IMR-90 (cell line): ENCODE measurements around the gene KLF16. TPM values are rescaled to one million over a fixed set of nuclear protein-coding genes. Genes with fewer than 3 reads are reported as not detected.
A peak's percentile ranks its signal among the peaks of the same experiment; 100 is the strongest.
"Not testable (repeated sequence)": the region's sequence is repeated elsewhere in the genome, so short reads cannot be mapped to it uniquely, and the experiment has no call there.

Experiments used
- ATAC-seq: fragments of 200-7000 bp; cut with Tn5 transposase; 2 replicates; pipeline ENCODE4 v1.9.1; 2020; ENCODE audit warnings: low read depth, mild to moderate bottlenecking, moderate library complexity
- BruUV-seq: library from RNA; stranded (reverse); fragments of 400-500 nt; replicated peaks from 2 replicates; lab custom pipeline; 2021; lab: Mats Ljungman, UMichigan
- CTCF ChIA-PET: fragments of 300-600 bp; formaldehyde crosslinking; extraction: SDS; loops from one replicate; lab custom pipeline; 2021; ENCODE audit warnings: antibody characterized with exemption; lab: Yijun Ruan, JAX
- POLR2A ChIA-PET: fragments of 300-600 bp; sonication (Branson Sonifier 250); formaldehyde crosslinking; loops from one replicate; lab custom pipeline; 2022; ENCODE audit warnings: antibody characterized with exemption; ENCODE audit not compliant: unreplicated experiment; lab: Charles Lee
- DNase-seq: peaks from one replicate; pipeline ENCODE4 v3.0.0; 2013
- H2AFZ ChIP-seq: replicated peaks from 2 replicates; pipeline ENCODE3; 2013; ENCODE audit warnings: low read length, mild to moderate bottlenecking; ENCODE audit not compliant: poor library complexity
- H2AK5ac ChIP-seq: 2 replicates; pipeline ENCODE4 v1.6.1; 2013; ENCODE audit warnings: low read depth, low read length, inconsistent platforms
- H2AK9ac ChIP-seq: replicated peaks from 2 replicates; pipeline ENCODE3; 2013; ENCODE audit warnings: mild to moderate bottlenecking, low read depth, low read length, moderate library complexity; ENCODE audit not compliant: poor library complexity
- H2BK120ac ChIP-seq: 2 replicates; pipeline ENCODE4 v1.6.1; 2013; ENCODE audit warnings: low read depth, low read length, inconsistent platforms
- H2BK15ac ChIP-seq: 3 replicates; pipeline ENCODE4 v1.6.1; 2013; ENCODE audit warnings: low read depth, low read length, inconsistent platforms
- H2BK20ac ChIP-seq: 2 replicates; pipeline ENCODE4 v1.6.1; 2013; ENCODE audit warnings: low read depth, mild to moderate bottlenecking, inconsistent platforms, low read length, moderate library complexity
- H2BK5ac ChIP-seq: 2 replicates; pipeline ENCODE4 v1.6.1; 2013; ENCODE audit warnings: mild to moderate bottlenecking, low read depth, low read length, inconsistent platforms; ENCODE audit not compliant: poor library complexity, severe bottlenecking
- H3K14ac ChIP-seq: replicated peaks from 2 replicates; pipeline ENCODE4 v1.6.1; 2013; ENCODE audit warnings: low read depth, low read length, inconsistent platforms
- H3K18ac ChIP-seq: 2 replicates; pipeline ENCODE4 v1.6.1; 2013; ENCODE audit warnings: low read depth, low read length, control low read depth
- H3K23ac ChIP-seq: 2 replicates; pipeline ENCODE4 v1.6.1; 2013; ENCODE audit warnings: low read depth, low read length, inconsistent platforms
- H3K27ac ChIP-seq: 2 replicates; pipeline ENCODE4 v1.5.1; 2013; ENCODE audit warnings: mild to moderate bottlenecking, control low read depth, low read length; ENCODE audit not compliant: insufficient read depth
- H3K27me3 ChIP-seq: 2 replicates; pipeline ENCODE4 v1.6.1; 2013; ENCODE audit warnings: low read length; ENCODE audit not compliant: control insufficient read depth, insufficient read depth
- H3K36me3 ChIP-seq: 2 replicates; pipeline ENCODE4 v1.6.1; 2013; ENCODE audit warnings: low read length, mixed read lengths; ENCODE audit not compliant: control insufficient read depth, insufficient read depth
- H3K4ac ChIP-seq: 2 replicates; pipeline ENCODE4 v1.6.1; 2013; ENCODE audit warnings: low read depth, low read length, inconsistent platforms
- H3K4me1 ChIP-seq: 2 replicates; pipeline ENCODE4 v1.6.1; 2013; ENCODE audit warnings: low read length, mixed read lengths; ENCODE audit not compliant: control insufficient read depth, insufficient read depth
- H3K4me2 ChIP-seq: 2 replicates; pipeline ENCODE4 v1.6.1; 2013; ENCODE audit warnings: low read depth, mild to moderate bottlenecking, control low read depth, low read length, moderate library complexity
- H3K4me3 ChIP-seq: 2 replicates; pipeline ENCODE4 v1.5.1; 2013; ENCODE audit warnings: low read depth, mild to moderate bottlenecking, control low read depth, low read length, moderate library complexity; ENCODE audit not compliant: insufficient read depth
- H3K56ac ChIP-seq: 2 replicates; pipeline ENCODE4 v1.6.1; 2013; ENCODE audit warnings: low read length, inconsistent platforms; ENCODE audit not compliant: insufficient read depth; ENCODE audit errors: extremely low read depth
- H3K79me1 ChIP-seq, 2 experiments: 2 replicates each; pipeline ENCODE4 v1.6.1; 2013; ENCODE audit warnings: low read length in 2 of 2, inconsistent platforms in 1 of 2, low read depth in 1 of 2
- H3K9ac ChIP-seq: 2 replicates; pipeline ENCODE4 v1.6.1; 2013; ENCODE audit warnings: low read depth, low read length, control low read depth
- H3K9me1 ChIP-seq: 2 replicates; pipeline ENCODE4 v1.6.1; 2013; ENCODE audit warnings: low read length, inconsistent platforms; ENCODE audit not compliant: insufficient read depth
- H3K9me3 ChIP-seq: 2 replicates; pipeline ENCODE4 v1.6.1; 2013; ENCODE audit warnings: low read length; ENCODE audit not compliant: control insufficient read depth, insufficient read depth
- H4K20me1 ChIP-seq: 2 replicates; pipeline ENCODE4 v1.6.1; 2013; ENCODE audit warnings: low read length, inconsistent platforms; ENCODE audit not compliant: insufficient read depth
- H4K5ac ChIP-seq: 2 replicates; pipeline ENCODE4 v1.6.1; 2013; ENCODE audit warnings: mild to moderate bottlenecking, low read depth, low read length, control low read depth
- H4K8ac ChIP-seq, 2 experiments: 2 replicates each; pipeline ENCODE4 v1.6.1; 2013; ENCODE audit warnings: low read depth in 2 of 2, low read length in 2 of 2, control low read depth in 1 of 2, inconsistent platforms in 1 of 2
- H4K91ac ChIP-seq: 2 replicates; pipeline ENCODE4 v1.6.1; 2013; ENCODE audit warnings: low read depth, low read length, inconsistent platforms; ENCODE audit not compliant: insufficient read depth
- WGBS, 2 experiments: methylation state at CpG; one replicate each; pipeline versions ENCODE4 v1.1.5 to v1.1.7; 2013; ENCODE audit warnings: missing lambda C conversion rate in 2 of 2; ENCODE audit not compliant: insufficient read length in 1 of 2; ENCODE audit errors: extremely low coverage in 2 of 2; 5-methylcytosine and 5-hydroxymethylcytosine counted together
- dilution Hi-C: fragments of 300-500 bp; cut with HindIII; formaldehyde crosslinking; loops from one replicate; pipeline ENCODE4 v1.14.3; 2018; ENCODE audit warnings: low sequenced_read_pairs; ENCODE audit not compliant: unreplicated experiment
- in situ Hi-C: fragments of 300-500 bp; cut with MboI; formaldehyde crosslinking; loops from 3 replicates; pipeline ENCODE4 v1.14.3; 2019; ENCODE audit warnings: low sequenced_read_pairs, inconsistent platforms, mixed read lengths
- intact Hi-C: fragments of 100-400 bp; cut with micrococcal nuclease; formaldehyde crosslinking; loops from 2 replicates; pipeline ENCODE4 v1.10.0; 2022
- polyA plus RNA-seq, 3 experiments: library from polyadenylated mRNA; depleted of rRNA; stranded (reverse); fragments of >200 nt; gene quantifications; 2 replicates each; pipeline ENCODE4 v1.2.3, GENCODE V29; 2012; ENCODE audit warnings: low replicate concordance in 1 of 3
- total RNA-seq: library from RNA; depleted of rRNA; stranded (reverse); fragments of >200 nt; gene quantifications from 2 replicates; pipeline ENCODE4 v1.2.3, GENCODE V29; 2012

KLF16 gene
- total and polyA plus RNA-seq, 2 of the 4 experiments (the other 2 are of a cell fraction) = 0.90 to 13.1 TPM

DNA sequence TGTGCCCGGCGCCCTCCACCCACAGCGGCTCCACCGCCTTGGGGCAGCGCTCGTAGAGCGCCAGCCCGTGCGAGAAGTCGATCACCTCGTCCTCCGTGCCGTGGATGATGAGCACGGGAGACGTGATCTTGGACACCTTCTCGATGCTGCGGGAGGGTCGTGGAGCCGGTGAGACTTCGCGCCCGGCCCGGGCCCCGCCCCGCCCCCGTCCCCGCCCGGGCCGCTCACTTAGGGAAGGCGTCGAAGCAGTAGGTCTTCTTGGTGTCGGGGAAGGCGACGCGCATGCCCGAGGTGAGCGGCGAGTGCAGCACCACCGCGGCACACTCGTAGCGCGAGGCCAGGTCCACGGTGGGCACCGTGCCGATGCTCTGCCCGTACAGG is 13.9 kb upstream of the KLF16 start:
- H2AK9ac ChIP-seq, in situ Hi-C loops, H4K8ac ChIP-seq, H3K27me3 ChIP-seq, H4K5ac ChIP-seq, BruUV-seq, dilution Hi-C loops, H4K91ac ChIP-seq, H3K9me3 ChIP-seq, ATAC-seq, H2BK5ac ChIP-seq, H2BK20ac ChIP-seq, H3K4ac ChIP-seq, H3K4me2 ChIP-seq, H3K4me3 ChIP-seq, DNase-seq, CTCF ChIA-PET, intact Hi-C loops, H2AFZ ChIP-seq, H3K27ac ChIP-seq, H3K9me1 ChIP-seq, H2BK15ac ChIP-seq, H3K18ac ChIP-seq, POLR2A ChIA-PET, H3K9ac ChIP-seq, H2BK120ac ChIP-seq, H2AK5ac ChIP-seq, H3K23ac ChIP-seq, H3K14ac ChIP-seq, H3K56ac ChIP-seq: not testable (repeated sequence)
- peaks cover 52% of the 10 kb centered on the region for H4K20me1 ChIP-seq
- 74% methylated on average over 7 of the region's 47 CpGs; no CpG with 5 or more reads in 1 of the 2 experiments for WGBS, 2 experiments
- peaks cover 15% of the 10 kb centered on the region for H3K4me1 ChIP-seq
- H3K36me3 ChIP-seq = peaks cover 13% of the 10 kb centered on the region; the same call in 1 of the 2 replicates
- peaks cover 5 to 52% of the 10 kb centered on the region in 2 experiments; a peak in 3 of 4 replicates for H3K79me1 ChIP-seq

DNA sequence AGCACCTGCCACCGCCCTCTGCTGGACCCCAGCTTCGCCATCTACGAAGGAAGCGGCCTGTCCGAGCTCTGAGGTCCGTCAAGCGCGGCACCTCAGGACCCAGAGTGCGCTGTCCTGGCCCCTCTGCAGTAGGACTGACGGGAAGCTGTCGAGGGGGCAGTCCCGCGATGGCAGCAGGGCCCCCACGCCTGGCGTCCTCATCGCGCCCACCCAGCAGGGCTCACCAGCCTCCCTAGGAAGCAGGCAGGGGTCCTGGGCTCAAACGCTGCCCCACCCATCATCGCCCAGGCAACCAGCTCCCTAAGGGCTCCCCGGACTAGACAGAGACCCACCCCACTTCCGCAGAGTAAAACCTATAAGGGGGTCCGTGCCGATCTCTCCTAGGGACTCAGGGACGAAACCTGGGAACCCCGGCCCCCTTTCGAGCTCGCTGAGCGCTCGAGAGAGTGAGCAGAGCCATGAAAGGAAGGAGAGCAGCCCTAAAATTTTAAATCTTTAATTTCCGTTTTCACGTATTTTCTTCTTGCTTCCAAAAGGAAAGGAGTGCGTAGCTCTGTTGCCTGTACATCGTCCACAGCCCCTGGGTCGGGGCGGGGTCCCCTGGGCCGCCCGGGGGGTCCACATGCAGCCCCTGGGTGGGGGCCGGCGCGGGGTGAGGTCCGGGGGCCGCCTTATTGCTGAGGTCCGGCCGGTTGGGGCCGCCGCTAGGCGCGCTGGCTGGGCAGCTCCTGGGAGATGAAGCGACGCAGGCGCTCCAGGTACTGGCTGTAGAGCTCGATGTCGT is 13.3 kb upstream of the KLF16 start:
- H2BK5ac ChIP-seq = peak overlapping the region; percentile 27
- CTCF ChIA-PET = interaction anchor here (1.1 kb wide), 1 partner anchor 9 kb away, joined by 3 read pairs; no protein-coding TSS in a partner anchor
- H3K36me3 ChIP-seq = peaks cover 14% of the 10 kb centered on the region; the same call in 1 of the 2 replicates
- POLR2A ChIA-PET, BruUV-seq, in situ Hi-C loops, intact Hi-C loops, H3K18ac ChIP-seq, H3K9me1 ChIP-seq, H3K9me3 ChIP-seq, H2BK120ac ChIP-seq, H3K27me3 ChIP-seq, DNase-seq, H3K56ac ChIP-seq, H2BK15ac ChIP-seq, dilution Hi-C loops, H2BK20ac ChIP-seq: not testable (repeated sequence)
- peak overlapping the region; percentile 85 for H2AFZ ChIP-seq
- peak overlapping the region; percentile 97 for H3K4me2 ChIP-seq
- peaks cover 12% of the 10 kb centered on the region for H3K4me1 ChIP-seq
- peak overlapping the region; percentile 88 for H4K91ac ChIP-seq
- H3K79me1 ChIP-seq = peaks cover 5 to 47% of the 10 kb centered on the region in 2 experiments; a peak in 2 of 4 replicates
- H4K8ac ChIP-seq = peak overlapping the region; percentile 92 to 96
- peak overlapping the region; percentile 78 for H3K9ac ChIP-seq
- H3K4me3 ChIP-seq = peak overlapping the region; percentile 90
- peak overlapping the region; percentile 73 for H3K4ac ChIP-seq
- peak overlapping the region; percentile 88 for H3K14ac ChIP-seq
- WGBS, 2 experiments = 28% methylated on average over 23 of the region's 53 CpGs; no CpG with 5 or more reads in 1 of the 2 experiments
- H4K5ac ChIP-seq = peak overlapping the region; percentile 93
- peak overlapping the region; percentile 48 for H2AK9ac ChIP-seq
- ATAC-seq = peak; percentile 13; the same call in 1 of the 2 replicates
- peaks cover 49% of the 10 kb centered on the region for H4K20me1 ChIP-seq
- H3K27ac ChIP-seq = peak overlapping the region; percentile 54
- H2AK5ac ChIP-seq = peak overlapping the region; percentile 81
- peak overlapping the region; percentile 44; the same call in 1 of the 2 replicates for H3K23ac ChIP-seq
